Pulmonary artery endothelial cell (primary cell): ENCODE measurements around the gene CLDN19. TPM values are rescaled to one million over a fixed set of nuclear protein-coding genes. Genes with fewer than 3 reads are reported as not detected.
"Not testable (repeated sequence)": the region's sequence is repeated elsewhere in the genome, so short reads cannot be mapped to it uniquely, and the experiment has no call there.

ENCODE experiments used
- DNase-seq: peaks from one replicate; pipeline ENCODE4 v3.0.0-alpha.2; 2011; ENCODE audit warnings: low read depth, low spot score
- total RNA-seq: library from RNA; depleted of rRNA; stranded (reverse); fragments of >200 nt; gene quantifications from 2 replicates; pipeline ENCODE4 v1.2.3, GENCODE V29; 2014

CLDN19 gene
- total RNA-seq, 1 donor from 2014 or later, result not detected

GRCh38 chr1:42738678-42739226, 1.3 kb downstream of the CLDN19 start:
- no peak for DNase-seq

GRCh38 chr1:42737986-42738677, 1.9 kb downstream of the CLDN19 start:
- no peak for DNase-seq

- no peak for DNase-seq
Observed at GRCh38 chr1:42737257-42737656, 2.8 kb downstream of the CLDN19 start.

DNA sequence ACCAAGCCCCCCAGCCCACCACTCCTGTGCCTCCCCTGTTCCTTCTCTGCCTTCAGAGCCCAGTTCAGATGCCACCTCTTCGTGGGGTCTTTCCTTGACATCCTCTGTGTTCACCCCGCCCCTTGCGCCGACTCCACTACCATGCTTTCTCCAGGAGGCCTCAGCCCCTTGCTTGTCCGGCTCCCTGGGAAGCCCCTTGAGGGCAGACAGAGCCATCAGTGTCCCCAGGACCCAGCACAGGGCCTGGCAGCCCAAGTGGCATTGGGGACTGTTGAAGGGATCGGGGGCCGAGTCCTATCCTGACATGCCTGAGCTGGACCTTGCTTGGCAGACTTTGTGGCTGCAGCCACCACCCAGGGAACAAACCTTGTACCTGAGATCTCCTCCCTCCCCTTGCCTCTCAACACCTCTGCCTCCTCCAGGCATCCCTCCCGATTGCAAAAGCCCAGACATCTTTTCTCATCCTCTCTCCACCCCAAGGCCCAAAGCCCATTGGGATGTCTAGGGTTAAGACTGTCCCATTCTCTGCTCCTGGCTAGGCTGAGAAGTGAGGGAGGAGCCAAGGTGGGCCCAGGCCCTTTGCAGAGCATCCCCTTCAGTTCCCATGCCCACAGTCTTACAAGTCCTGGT, 3.4 kb downstream of the CLDN19 start:
- no peak for DNase-seq

GRCh38 chr1:42736152-42736551, 3.9 kb downstream of the CLDN19 start:
- DNase-seq, result no peak

DNA sequence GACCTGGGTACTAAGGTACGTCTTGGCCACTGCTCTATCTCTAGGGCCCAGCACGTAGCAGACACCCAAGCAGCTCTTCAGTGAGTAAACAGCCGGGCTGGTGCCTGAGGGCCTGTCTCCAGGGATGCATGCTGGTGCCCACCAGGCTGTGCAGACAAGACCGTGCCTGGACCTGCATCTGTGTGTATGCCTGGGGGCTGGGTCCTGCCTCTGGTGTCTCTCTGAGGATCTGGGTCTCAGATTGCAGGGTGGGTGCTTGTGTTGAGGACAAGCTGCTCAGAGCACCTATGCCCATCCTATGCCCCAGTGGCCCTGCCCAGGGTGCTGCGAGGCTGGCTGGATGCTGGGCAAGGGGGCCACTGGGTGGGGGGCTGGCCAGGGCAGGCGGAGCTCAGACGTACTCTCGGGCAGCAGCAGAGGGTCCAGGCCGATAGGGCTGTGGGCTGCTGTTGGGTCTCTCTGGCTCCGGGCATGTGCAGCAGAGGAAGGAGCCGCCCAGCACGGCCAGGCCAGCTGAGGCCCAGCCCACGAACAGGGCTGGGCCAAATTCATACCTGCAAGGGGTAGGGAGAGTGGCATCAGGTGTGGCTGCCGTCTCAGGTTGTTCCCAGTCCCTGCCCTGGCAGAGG, 4.4 kb downstream of the CLDN19 start:
- no peak for DNase-seq

DNA sequence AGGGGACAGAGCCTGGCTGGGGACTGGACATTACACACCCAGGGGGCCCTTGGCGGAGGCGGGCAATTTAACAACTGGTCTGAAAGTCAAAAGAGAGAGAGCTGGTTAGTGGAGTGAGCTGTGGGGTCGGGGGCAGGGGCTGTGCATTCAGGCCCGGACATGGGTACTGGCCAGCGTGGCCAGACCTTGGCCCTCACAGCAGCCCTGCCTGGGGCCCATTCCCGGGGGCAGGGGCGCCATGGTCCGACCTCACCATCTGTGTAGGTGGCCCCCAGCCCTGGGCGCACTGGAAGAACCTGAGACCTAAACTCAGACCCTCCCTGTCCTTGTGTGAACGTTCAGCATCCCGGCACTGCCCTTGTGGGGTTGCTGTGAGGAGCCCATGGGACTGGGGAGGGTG, 5.0 kb downstream of the CLDN19 start:
- DNase-seq, result no peak

DNA sequence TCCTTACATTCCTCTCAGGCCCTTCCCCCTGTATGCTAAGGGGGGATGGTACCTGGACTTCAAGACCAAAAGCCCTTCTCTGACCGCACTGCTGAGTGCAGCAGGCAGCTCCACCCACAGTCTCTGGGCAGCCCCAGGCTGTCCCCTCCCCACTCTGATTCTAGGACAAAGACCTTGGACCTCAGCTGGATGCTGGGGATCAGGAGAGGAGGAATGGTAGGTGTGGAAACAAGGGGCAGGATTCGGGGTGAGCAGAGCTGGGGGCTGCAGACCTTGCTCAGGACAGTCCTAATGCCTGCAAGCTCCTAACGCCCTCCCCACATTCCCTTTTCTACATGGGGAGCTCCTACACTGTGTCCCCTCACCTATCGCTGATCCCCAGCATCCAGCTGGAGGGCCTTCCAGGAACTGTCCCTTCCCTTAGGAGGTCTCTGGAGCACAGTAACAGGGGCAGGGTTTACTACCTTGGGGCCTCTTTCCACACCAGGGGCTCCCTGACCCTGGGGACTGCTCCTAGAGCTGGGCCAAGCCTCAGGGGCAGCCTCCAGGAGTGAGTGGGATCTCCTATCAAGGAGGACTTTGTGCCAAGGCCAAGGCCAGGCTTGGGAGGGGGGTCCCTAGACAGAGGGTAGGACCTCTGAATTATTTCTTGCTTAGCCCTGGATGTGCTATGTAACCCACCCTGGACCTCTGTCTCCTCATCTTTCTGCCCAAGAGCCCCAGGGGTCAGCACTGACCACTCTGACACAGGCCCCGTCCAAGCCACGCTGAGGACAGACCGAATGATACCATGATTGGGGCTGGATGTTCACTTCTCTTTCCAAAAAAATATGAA, 5.6 kb downstream of the CLDN19 start:
- DNase-seq, result no peak

DNA sequence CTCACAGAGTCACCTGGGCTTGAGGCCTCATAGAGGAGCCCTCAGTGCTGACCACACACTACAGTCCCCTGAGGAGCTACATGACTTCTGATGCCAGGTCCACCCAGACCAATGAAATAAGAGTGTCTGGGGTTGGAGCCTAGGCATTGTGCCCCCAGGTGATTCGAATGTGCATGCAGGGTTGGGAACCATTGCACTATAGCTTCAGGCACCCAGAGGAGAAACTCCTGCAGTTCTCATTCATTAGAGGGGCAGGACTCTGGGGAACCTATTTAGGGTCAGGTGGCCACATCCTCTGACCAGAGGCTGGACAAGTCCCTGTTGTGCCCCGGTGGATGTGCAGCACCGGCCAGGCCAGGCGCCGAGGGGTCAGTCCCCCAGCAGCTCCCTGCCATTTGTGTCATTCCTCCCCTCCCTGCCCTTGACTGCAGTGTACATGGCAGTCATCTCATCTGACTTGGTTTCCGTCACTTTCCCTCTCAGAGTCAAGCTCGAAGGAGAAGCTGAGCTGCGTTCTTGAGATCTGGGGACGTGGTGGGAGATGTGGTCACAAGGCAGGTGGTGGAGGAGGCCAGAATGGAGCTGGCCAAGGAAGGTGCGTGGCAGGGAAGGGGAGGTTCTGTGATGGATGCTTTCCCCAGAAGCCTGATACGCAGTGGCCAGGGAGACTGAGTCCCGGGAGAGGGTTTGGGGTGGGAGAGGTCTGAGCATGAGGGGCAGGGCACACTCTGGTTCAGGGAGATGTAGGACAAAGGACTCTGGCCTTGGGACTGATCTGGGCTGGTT, 6.4 kb downstream of the CLDN19 start:
- DNase-seq, result no peak

DNA sequence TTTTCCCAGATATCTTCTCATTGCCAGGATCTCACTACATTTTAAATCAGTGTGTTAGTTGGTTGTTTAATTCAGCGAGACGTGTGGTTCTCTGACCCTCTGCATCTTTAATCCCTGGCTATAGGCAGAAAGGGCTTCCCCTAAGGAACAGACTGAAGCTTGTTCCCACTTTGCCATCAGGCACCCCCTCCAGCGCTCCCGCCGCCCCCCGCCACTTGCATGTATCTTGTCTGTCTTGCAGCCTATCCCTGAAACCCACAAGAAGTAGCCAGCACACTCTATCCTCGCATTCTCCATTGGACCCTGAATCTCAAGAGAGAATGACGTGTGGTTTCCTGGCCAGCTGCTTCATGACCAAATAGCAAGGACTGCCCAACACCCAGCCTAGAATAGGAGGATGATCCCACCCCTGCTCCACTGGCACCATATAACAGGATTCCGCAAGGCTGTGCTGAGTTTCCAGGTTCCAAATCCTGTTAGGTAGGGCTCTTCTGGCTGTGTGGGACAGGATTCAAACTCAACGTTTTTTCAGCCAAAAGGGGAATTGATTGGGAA, 7.8 kb downstream of the CLDN19 start:
- DNase-seq, result no peak

DNA sequence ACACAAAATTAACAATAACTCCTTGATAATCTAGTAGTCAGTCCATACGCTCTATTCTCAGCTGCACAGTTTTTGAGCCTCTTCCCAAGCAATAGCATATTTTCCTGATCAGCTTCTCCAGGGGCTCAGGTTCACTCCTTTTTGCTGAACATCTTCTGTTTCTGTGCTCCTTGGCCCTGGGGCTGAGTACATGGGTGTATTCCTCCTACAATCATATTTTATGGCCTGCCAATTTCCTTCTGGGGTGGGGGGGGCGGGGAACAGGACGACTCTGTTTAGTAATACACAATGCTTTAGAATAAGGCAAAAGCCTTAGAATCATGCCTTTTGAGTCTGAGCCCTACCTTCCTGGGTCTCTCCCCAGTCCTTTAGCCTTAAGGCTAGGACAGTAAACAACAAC, 8.5 kb downstream of the CLDN19 start:
- DNase-seq, result no peak

- DNase-seq, result no peak
Observed at GRCh38 chr1:42730988-42731387, 9.0 kb downstream of the CLDN19 start.

GRCh38 chr1:42730002-42730401, 10.0 kb downstream of the CLDN19 start:
- DNase-seq, result no peak

- not testable (repeated sequence) for DNase-seq
Observed at GRCh38 chr1:42725820-42726219, 14.2 kb downstream of the CLDN19 start.

GRCh38 chr1:42723511-42723910, 16.5 kb downstream of the CLDN19 start:
- no peak for DNase-seq

DNA sequence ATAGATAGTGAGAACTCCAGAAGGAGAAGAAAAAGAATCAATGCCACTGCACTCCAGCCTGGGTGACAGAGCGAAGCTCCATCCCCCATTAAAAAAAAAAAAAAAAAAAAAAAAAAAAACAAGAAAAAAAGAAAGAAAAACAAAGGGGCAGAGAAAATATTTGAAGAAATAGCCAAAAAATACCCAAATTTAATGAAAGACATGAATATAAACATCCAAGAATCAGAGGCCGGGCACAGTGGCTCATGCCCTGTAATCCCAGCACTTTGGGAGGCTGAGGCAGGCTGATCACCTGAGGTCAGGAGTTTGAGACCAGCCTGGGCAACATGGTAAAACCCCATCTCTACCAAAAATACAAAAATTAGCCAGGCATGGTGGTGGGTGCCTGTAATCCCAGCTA, 17.6 kb downstream of the CLDN19 start:
- DNase-seq, result not testable (repeated sequence)

- no peak for DNase-seq
Observed at GRCh38 chr1:42721926-42722325, 18.1 kb downstream of the CLDN19 start.

DNA sequence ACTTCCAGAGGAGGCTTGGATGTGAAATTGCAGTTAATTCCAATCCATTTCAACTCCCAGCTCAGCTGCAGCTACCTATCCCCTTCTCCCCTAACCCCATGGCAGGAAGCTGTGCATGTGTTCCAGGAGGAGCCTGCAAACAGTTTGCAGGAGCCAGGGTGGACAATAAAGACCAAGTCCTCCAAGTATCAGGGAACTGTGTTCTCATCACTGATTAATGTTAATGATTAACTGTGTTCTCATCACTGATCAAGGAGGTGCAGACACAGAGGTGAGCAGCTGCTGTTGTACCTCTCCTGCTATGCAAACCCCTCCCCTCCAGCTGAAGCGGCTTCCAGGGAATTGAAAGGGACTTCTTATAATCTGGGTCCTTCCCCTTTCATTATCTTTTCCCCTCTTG, 19.2 kb downstream of the CLDN19 start:
- DNase-seq, result no peak

DNA sequence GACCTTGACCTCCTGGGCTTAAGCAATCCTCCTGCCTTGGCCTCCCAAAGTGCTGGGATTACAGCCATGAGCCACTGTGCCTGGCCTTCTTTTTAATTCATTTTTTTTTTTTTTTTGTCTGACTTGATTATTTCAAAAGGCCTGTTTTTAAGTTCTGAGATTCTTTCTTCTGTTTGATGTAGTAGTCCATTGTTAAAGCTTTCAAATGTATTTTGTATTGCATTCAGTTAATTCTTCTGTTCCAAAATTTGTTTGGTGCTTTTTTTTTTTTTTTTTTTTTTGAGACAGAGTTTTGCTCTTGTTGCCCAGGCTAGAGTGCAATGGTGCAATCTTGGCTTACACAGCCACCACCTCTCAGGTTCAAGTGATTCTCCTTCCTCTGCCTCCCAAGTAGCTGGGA, 25.6 kb downstream of the CLDN19 start:
- not testable (repeated sequence) for DNase-seq

DNA sequence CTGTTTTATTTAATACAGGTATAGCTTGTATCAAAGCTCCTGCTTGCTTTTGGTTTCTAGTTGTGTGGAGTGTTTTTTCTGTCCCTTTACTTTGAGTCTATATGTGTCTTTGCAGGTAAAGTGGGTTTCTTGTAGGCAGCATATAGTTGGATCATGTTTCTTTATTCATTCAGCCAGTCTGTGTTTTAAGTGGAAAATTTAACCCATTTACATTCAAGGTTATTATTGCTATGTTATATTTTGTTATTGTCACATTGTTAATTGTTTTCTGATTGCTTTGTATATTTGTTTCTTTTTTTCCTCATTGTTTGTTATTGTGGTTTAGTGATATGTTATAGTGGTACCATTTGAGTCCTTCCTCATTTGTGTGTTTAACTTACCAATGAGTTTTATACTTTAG, 26.7 kb downstream of the CLDN19 start:
- no peak for DNase-seq

DNA sequence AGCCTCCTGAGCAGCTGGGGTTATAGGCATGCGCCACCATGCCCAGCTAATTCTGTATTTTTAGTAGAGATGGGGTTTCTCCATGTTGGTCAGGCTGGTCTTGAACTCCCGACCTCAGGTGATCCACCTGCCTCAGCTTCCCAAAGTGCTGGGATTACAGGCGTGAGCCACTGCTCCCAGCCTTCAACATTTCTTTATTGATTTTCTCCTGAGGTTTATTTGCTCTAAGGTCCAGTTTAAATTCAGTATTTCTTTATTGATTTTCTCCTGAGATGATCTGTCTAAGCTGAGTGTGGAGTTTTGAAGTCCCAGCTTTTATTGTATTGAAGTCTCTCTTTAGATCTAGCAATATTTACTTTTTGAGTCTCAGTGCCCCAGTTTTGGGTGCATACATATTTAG, 27.2 kb downstream of the CLDN19 start:
- DNase-seq, result not testable (repeated sequence)
